ENCODE data around the gene TEX13D.
"Not testable (repeated sequence)": the region's sequence is repeated elsewhere in the genome, so short reads cannot be mapped to it uniquely, and the experiment has no call there.

TEX13D gene

DNA sequence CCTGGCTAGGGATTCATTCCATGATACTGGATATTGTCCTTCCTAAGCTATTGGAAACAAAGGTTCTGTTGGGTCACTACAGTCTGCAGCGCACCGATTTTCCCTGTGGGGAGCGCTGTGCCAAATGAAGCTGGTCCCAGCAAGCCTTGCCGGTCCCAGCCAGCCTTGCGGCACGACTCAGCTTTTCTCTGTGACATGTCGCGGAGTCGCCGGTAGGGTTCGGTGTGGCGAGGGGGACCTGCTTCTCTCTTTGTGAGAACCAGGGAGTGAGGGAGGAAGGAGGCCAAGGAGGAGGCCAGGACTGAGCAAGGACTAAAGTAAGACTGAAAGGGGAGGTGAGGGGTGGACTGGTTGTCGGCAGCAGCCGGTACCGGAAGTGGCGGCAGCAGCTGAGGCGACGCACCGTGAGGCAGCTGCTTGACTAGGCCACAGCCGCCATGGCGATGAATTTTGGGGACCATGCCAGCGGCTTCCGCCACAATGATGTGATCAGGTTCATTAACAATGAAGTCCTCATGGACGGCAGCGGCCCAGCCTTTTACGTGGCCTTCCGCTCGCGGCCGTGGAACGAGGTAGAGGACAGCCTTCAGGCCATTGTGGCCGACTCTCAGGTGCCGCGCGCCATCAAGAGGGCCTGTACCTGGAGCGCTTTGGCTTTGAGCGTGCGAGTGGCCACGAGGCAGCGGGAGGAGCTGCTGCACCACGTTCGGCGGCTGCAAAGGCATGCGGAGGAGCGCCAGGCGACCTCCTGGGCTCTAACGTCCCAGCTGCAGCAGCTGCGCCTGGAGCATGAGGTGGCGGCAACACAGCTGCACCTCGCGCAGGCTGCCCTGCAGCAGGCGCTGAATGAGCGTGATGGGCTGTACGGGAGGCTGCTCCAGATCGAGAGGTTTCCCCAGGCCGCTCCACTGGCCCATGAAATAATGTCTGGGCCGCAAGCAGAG lies at the start of gene TEX13D:
TEX13D (plus strand) TSS at position 180 of the 944 bp plus-strand sequence; CDS start at position 438, 258 bp downstream.
- peaks cover 70% of the 10 kb centered on the region for H3K27me3 ChIP-seq
- H3K9me3 ChIP-seq = peaks cover 17% of the 10 kb centered on the region
- no peak within 1 kb of the TSS for H3K27ac ChIP-seq
- H3K9ac ChIP-seq = no peak within 1 kb of the TSS
- peaks cover 7% of the 10 kb centered on the region; the same call in 1 of the 2 replicates for H4K20me1 ChIP-seq
- H3K4me1 ChIP-seq = 0 out of 2 replicates have a peak, but pooled peaks cover 4% of the 10 kb centered on the region
- H3K36me3 ChIP-seq = no peaks in the 10 kb centered on the region
- no peak for TF ChIP-seq Cebpa-rat (IDR thresholded peaks at IDR 0.05)
- H3K4me3 ChIP-seq = no peak within 1 kb of the TSS
- H3K4me2 ChIP-seq = no peak within 1 kb of the TSS

DNA sequence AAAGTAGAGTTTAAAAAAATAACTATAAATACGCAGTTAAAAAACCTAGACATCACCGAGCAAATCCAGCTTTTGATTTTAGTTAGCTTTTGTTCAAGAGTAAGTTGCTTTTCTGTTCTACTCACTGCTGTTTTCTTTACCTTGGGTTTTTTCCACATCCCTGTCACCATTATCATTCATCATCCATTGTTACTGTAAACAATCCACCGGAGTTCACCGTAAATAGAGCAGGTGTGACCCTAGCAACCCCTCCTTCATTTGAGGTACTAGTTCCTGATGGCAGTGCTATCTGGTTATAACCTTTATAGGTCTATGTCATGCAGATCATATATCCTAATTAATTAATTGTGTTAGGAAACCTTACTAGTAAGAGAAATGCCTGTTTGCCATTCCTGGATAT lies 43.0 kb upstream of the TEX13D start:
- Histone ChIP-seq H3K4me3 (no peak overlapping the region), H4K20me1 (no peaks in the 10 kb centered on the region), H3K36me3 (no peaks in the 10 kb centered on the region), H3K9ac (no peak overlapping the region), H3K27ac (no peak overlapping the region), H3K4me1 (no peaks in the 10 kb centered on the region), H3K27me3 (peaks cover 84% of the 10 kb centered on the region), H3K9me3 (peaks cover 4% of the 10 kb centered on the region; the same call in 1 of the 2 replicates), H3K4me2 (no peak overlapping the region)
- TF ChIP-seq Cebpa-rat (IDR thresholded peaks at IDR 0.05) = no peak

- Histone ChIP-seq H3K4me1 (no peaks in the 10 kb centered on the region), H3K4me3 (no peak overlapping the region), H3K9ac (no peak overlapping the region), H3K36me3 (no peaks in the 10 kb centered on the region), H4K20me1 (no peaks in the 10 kb centered on the region), H3K27me3 (peaks cover 85% of the 10 kb centered on the region), H3K27ac (no peak overlapping the region), H3K4me2 (no peak overlapping the region), H3K9me3 (peaks cover 7% of the 10 kb centered on the region; the same call in 1 of the 2 replicates)
- no peak for TF ChIP-seq Cebpa-rat (IDR thresholded peaks at IDR 0.05)
Observed at GRCh38 chrX:124293810-124294209, 38.6 kb upstream of the TEX13D start.

- not testable (repeated sequence) for H3K36me3 ChIP-seq, H3K9ac ChIP-seq, H4K20me1 ChIP-seq, H3K27ac ChIP-seq, H3K4me3 ChIP-seq, H3K4me2 ChIP-seq, H3K4me1 ChIP-seq
- H3K9me3 ChIP-seq = peaks cover 10% of the 10 kb centered on the region
- H3K27me3 ChIP-seq = peaks cover 72% of the 10 kb centered on the region
Observed at GRCh38 chrX:124299323-124299722, 33.1 kb upstream of the TEX13D start.

GRCh38 chrX:124300405-124300804 lies 32.1 kb upstream of the TEX13D start:
- TF ChIP-seq Cebpa-rat (IDR thresholded peaks at IDR 0.05) = no peak
- Histone ChIP-seq H3K4me2 (peak overlapping the region; percentile 1; the same call in 1 of the 2 replicates), H3K27me3 (peaks cover 72% of the 10 kb centered on the region)

GRCh38 chrX:124307253-124307907 lies 25.1 kb upstream of the TEX13D start:
- H4K20me1 ChIP-seq = no peaks in the 10 kb centered on the region
- no peaks in the 10 kb centered on the region for H3K36me3 ChIP-seq
- peaks cover 74% of the 10 kb centered on the region for H3K27me3 ChIP-seq
- H3K4me1 ChIP-seq = no peaks in the 10 kb centered on the region
- no peak overlapping the region for H3K4me3 ChIP-seq
- H3K27ac ChIP-seq = no peak overlapping the region
- no peaks in the 10 kb centered on the region; the same call in 1 of the 2 replicates for H3K9me3 ChIP-seq
- no peak for TF ChIP-seq Cebpa-rat (IDR thresholded peaks at IDR 0.05)
- no peak overlapping the region for H3K9ac ChIP-seq
- no peak overlapping the region for H3K4me2 ChIP-seq

More at GRCh38 chrX:124300405-124300804, 32.1 kb upstream of the TEX13D start:
- H3K4me3 ChIP-seq = no peak overlapping the region
- peaks cover 8% of the 10 kb centered on the region; the same call in 1 of the 2 replicates for H3K4me1 ChIP-seq
- H3K27ac ChIP-seq = no peak overlapping the region
- H3K9ac ChIP-seq = no peak overlapping the region
- H4K20me1 ChIP-seq = no peaks in the 10 kb centered on the region
- H3K36me3 ChIP-seq = no peaks in the 10 kb centered on the region
- H3K9me3 ChIP-seq = peaks cover 6% of the 10 kb centered on the region

GRCh38 chrX:124325732-124326131 lies 6.7 kb upstream of the TEX13D start:
- H3K36me3 ChIP-seq = no peaks in the 10 kb centered on the region
- H4K20me1 ChIP-seq = no peaks in the 10 kb centered on the region
- H3K4me2 ChIP-seq = no peak overlapping the region
- H3K9ac ChIP-seq = no peak overlapping the region
- H3K27ac ChIP-seq = no peak overlapping the region
- H3K9me3 ChIP-seq = no peaks in the 10 kb centered on the region
- H3K27me3 ChIP-seq = peaks cover 61% of the 10 kb centered on the region
- TF ChIP-seq Cebpa-rat (IDR thresholded peaks at IDR 0.05) = no peak
- H3K4me1 ChIP-seq = no peaks in the 10 kb centered on the region
- no peak overlapping the region for H3K4me3 ChIP-seq

- Histone ChIP-seq H3K4me3 (no peak overlapping the region), H3K27ac (no peak overlapping the region), H3K9ac (no peak overlapping the region), H4K20me1 (no peaks in the 10 kb centered on the region), H3K9me3 (peaks cover 15% of the 10 kb centered on the region), H3K36me3 (no peaks in the 10 kb centered on the region), H3K27me3 (peaks cover 55% of the 10 kb centered on the region), H3K4me2 (no peak overlapping the region), H3K4me1 (no peaks in the 10 kb centered on the region)
- no peak for TF ChIP-seq Cebpa-rat (IDR thresholded peaks at IDR 0.05)
Observed at GRCh38 chrX:124328765-124329164, 3.7 kb upstream of the TEX13D start.

DNA sequence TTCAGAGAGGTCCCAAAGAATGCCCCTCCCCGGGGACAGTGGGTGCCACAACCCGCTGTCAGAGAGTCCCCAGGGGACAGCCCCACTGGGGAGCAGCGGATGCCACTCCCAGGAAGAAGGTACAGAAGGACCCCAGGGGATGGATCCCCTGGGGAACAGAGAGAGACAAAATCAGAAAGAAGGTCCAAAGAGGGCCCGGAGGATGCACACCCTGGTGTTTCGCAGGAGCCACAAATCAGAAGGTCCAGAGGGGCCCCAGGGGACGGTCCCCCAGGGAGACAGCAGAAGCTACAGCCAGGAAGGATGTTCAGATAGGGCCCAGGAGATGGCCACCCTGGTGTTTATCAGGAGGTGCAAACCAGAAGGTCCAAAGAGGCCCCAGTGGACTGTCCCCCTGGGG lies 1.4 kb downstream of the TEX13D start:
- Histone ChIP-seq H4K20me1 (peaks cover 7% of the 10 kb centered on the region; the same call in 1 of the 2 replicates), H3K9ac (no peak overlapping the region), H3K4me1 (0 out of 2 replicates have a peak, but pooled peaks cover 4% of the 10 kb centered on the region), H3K27me3 (peaks cover 69% of the 10 kb centered on the region), H3K4me3 (no peak overlapping the region), H3K27ac (no peak overlapping the region), H3K9me3 (peaks cover 17% of the 10 kb centered on the region), H3K4me2 (no peak overlapping the region), H3K36me3 (no peaks in the 10 kb centered on the region)
- no peak for TF ChIP-seq Cebpa-rat (IDR thresholded peaks at IDR 0.05)

GRCh38 chrX:124334555-124334954 lies 2.1 kb downstream of the TEX13D start:
- not testable (repeated sequence) for H3K4me1 ChIP-seq, H4K20me1 ChIP-seq, H3K9ac ChIP-seq, H3K4me3 ChIP-seq, H3K27ac ChIP-seq, H3K4me2 ChIP-seq, H3K36me3 ChIP-seq
- peaks cover 17% of the 10 kb centered on the region for H3K9me3 ChIP-seq
- peaks cover 69% of the 10 kb centered on the region for H3K27me3 ChIP-seq
